Adrenal gland (tissue), 12 donors: ENCODE data around the gene ZSWIM8. TPM values are rescaled to one million over a fixed set of nuclear protein-coding genes. Genes with fewer than 3 reads are reported as not detected.

Experiments used
- DNase-seq, 7 donors: peaks; one replicate each; pipeline ENCODE4 v3.0.0-alpha.2; 2019 to 2020
- H3K27ac ChIP-seq, 5 donors: fragments of 200-600 bp; sonication (generic) in 4 of 5; 1 replicate in 3 of 5; 2 replicates in 2 of 5; pipeline versions ENCODE4 v1.5.1 to v1.8.0; 2016 to 2020; ENCODE audit warnings: mild to moderate bottlenecking in 1 of 5
- H3K27me3 ChIP-seq: fragments of 200-600 bp; 2 replicates; pipeline ENCODE4 v1.8.0; 2021
- H3K36me3 ChIP-seq, 2 donors: fragments of 200-600 bp; replicated peaks in 1 of 2; 1 replicate in 1 of 2; 2 replicates in 1 of 2; pipeline versions ENCODE4 v1.5.1 to v1.8.0; 2018 to 2022
- H3K4me1 ChIP-seq, 2 donors: fragments of 200-600 bp; replicated peaks in 1 of 2; 1 replicate in 1 of 2; 2 replicates in 1 of 2; pipeline versions ENCODE4 v1.5.1 to v1.8.0; 2018 to 2021
- H3K4me3 ChIP-seq, 4 donors: fragments of 200-600 bp; sonication (generic) in 3 of 4; one replicate each; pipeline ENCODE4 v1.5.1; 2016 to 2018
- H3K9me3 ChIP-seq, 3 donors: fragments of 200-600 bp; sonication (generic) in 1 of 3; replicated peaks in 1 of 3; 1 replicate in 2 of 3; 2 replicates in 1 of 3; pipeline versions ENCODE4 v1.5.1 to v1.8.0; 2016 to 2021
- POLR2A ChIP-seq, 2 donors: fragments of 450-650 bp; IDR thresholded peaks; one replicate each; pipeline ENCODE4 v1.6.1; 2017; ENCODE audit warnings: antibody characterized with exemption in 2 of 2, mild to moderate bottlenecking in 2 of 2, moderate library complexity in 1 of 2
- WGBS, 4 donors: extraction: QIAGEN DNeasy Blood & Tissue Kit in 2 of 4; methylation state at CpG; one replicate each; pipeline versions ENCODE4 v1.1.5 to v1.1.7; 2013 to 2017; 5-methylcytosine and 5-hydroxymethylcytosine counted together
- intact Hi-C, 2 donors: fragments of 100-400 bp; cut with DNase I; formaldehyde crosslinking; loops; one replicate each; pipeline versions ENCODE4 v1.14.1 to v1.15.0; 2022 to 2023
- polyA plus RNA-seq, 3 donors: library from polyadenylated mRNA; stranded (reverse); fragments of 200-250 nt in 2 of 3; fragments of 350-450 nt in 1 of 3; fragmentation: Illumina TruSeq in 1 of 3; extraction: RNeasy Lipid Tissue Mini Kit (QIAGEN cat#74804) in 1 of 3; gene quantifications; one replicate each; pipeline ENCODE4 v1.2.3, GENCODE V29; 2013 to 2014
- total RNA-seq, 9 donors: library from RNA; depleted of rRNA in 4 of 9; stranded (reverse); fragments of >200 nt in 4 of 9; fragments of 120-200 nt in 1 of 9; fragmentation: NEBNext Ultra II Directional in 1 of 9; extraction: Animal tissue kit (Norgen Biotek cat#: 25700) in 1 of 9; gene quantifications; one replicate each; pipeline versions ENCODE4 v1.1.0 to v1.2.4, GENCODE V29; 2013 to 2023
- TF ChIP-seq, protein P1 (sequence below), 6 experiments: fragments of 450-650 bp in 4 of 6; fragments of 200-600 bp in 2 of 6; sonication (generic) in 1 of 6; IDR thresholded peaks; 1 replicate in 5 of 6; 2 replicates in 1 of 6; pipeline versions ENCODE4 v1.5.1 to v1.8.0; 2016 to 2021; ENCODE audit warnings: antibody characterized with exemption in 6 of 6, mild to moderate bottlenecking in 2 of 6, moderate library complexity in 1 of 6
- donor health status: healthy with polysubstance abuse.
- donor health status: Bipolar disorder and iron deficiency.
- donor health status: DM: yes; HTN: yes; CAD: no.
- donor health status: DM: no; HTN: no; CAD: no.
- donor health status: DM: no; HTN: no; CAD: no.
- donor health status: DM: yes; HTN: yes; CAD: no.

The ZSWIM8 gene
- total and polyA plus RNA-seq, 12 donors = 55.7 to 714 (median 114) TPM

DNA sequence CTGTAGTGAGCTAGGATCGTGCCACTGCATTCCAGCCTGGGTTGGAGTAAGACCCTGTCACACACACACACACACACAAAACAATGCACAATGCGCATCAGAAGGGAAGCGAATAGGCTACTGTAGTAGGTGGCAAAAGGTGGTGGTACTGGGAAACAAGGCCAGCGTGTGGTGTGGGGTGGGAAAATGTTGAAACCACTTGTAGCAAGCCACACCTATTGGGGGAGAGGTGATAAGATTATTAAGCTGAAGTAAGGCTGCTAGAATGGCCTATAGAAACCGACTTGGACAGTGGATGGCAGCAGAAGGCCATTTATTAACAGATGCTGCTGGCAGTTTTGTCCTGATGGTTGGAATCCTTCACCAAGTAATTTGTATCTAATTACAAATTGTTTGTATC, 10.8 kb upstream of the ZSWIM8 start:
- no peak for DNase-seq
- H3K27ac ChIP-seq = no peak overlapping the region
- TF ChIP-seq, protein P1, sequence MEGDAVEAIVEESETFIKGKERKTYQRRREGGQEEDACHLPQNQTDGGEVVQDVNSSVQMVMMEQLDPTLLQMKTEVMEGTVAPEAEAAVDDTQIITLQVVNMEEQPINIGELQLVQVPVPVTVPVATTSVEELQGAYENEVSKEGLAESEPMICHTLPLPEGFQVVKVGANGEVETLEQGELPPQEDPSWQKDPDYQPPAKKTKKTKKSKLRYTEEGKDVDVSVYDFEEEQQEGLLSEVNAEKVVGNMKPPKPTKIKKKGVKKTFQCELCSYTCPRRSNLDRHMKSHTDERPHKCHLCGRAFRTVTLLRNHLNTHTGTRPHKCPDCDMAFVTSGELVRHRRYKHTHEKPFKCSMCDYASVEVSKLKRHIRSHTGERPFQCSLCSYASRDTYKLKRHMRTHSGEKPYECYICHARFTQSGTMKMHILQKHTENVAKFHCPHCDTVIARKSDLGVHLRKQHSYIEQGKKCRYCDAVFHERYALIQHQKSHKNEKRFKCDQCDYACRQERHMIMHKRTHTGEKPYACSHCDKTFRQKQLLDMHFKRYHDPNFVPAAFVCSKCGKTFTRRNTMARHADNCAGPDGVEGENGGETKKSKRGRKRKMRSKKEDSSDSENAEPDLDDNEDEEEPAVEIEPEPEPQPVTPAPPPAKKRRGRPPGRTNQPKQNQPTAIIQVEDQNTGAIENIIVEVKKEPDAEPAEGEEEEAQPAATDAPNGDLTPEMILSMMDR (IDR thresholded peaks at IDR 0.05) = no peak
- TF ChIP-seq POLR2A (IDR thresholded peaks at IDR 0.05) = no peak
- no peaks in the 10 kb centered on the region for H3K9me3 ChIP-seq
- peaks cover 15 to 37% of the 10 kb centered on the region in 2 donors for H3K4me1 ChIP-seq
- H3K27me3 ChIP-seq = no peaks in the 10 kb centered on the region
- intact Hi-C loops = no loop called here
- 32 to 41% (median 35%) methylated on average over 5 of the region's 5 CpGs for WGBS, 4 donors
- no peak overlapping the region for H3K4me3 ChIP-seq
- peaks cover 0 to 50% of the 10 kb centered on the region in 2 donors for H3K36me3 ChIP-seq

DNA sequence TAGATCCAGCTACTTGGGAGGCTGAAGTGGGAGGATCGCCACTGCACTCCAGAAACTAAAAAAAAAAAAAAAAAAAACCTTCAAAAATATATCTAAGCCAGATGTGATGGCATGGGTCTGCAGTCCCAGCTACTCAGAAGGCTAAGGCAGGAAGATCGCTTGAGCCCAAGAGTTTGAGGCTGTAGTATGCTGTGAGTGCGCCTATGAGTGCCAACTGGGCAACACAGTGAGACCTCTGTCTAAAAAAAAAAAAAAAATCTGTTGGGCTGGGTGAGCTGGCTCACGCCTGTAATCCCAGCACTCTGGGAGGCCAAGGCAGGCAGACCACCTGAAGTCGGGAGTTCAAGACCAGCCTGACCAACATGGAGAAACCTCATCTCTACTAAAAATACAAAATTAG, 6.4 kb upstream of the ZSWIM8 start:
- H3K4me1 ChIP-seq = peaks cover 9 to 42% of the 10 kb centered on the region in 2 donors
- no peak for DNase-seq
- no peaks in the 10 kb centered on the region for H3K27me3 ChIP-seq
- no peak for TF ChIP-seq POLR2A (IDR thresholded peaks at IDR 0.05)
- TF ChIP-seq, protein P1 (IDR thresholded peaks at IDR 0.05) = no peak
- intact Hi-C loops = no loop called here
- WGBS, 4 donors = 91 to 99% (median 93%) methylated on average over 5 of the region's 5 CpGs
- no peak overlapping the region for H3K27ac ChIP-seq
- no peaks in the 10 kb centered on the region for H3K9me3 ChIP-seq
- peaks cover 0 to 36% of the 10 kb centered on the region in 2 donors for H3K36me3 ChIP-seq
- H3K4me3 ChIP-seq = no peak overlapping the region

DNA sequence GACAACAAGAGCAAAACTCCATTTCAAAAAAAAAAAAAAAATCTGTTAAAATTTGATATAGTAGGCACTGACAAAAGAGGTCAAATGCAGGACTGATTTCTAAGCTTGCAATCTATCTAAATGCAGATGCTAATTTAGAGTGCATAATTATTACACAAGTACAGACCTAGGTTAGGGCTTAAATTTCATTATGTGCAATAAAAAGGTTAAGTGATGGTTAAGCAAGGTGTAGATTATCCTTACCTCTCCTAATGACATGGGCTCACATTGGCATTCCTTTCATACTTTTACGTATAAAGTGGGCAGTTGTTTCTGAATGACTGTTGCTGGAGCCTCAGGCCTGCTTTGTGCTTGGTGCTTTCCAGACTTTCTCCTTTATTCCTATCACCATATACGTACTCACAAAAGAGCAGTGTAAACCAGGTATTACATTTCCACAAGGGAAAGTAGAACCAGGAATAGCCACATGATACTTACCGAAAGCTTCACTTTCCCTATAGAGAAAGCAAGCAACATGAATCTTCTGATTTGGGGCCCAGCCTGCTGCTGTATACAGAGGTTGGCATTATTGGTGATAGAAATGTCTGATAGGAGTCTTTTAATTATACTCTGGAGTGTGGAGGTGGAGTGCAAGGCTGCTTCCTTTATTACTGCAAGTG, 5.7 kb upstream of the ZSWIM8 start:
- no peak overlapping the region for H3K4me3 ChIP-seq
- DNase-seq = no peak
- H3K27ac ChIP-seq = no peak overlapping the region
- no peaks in the 10 kb centered on the region for H3K9me3 ChIP-seq
- no peaks in the 10 kb centered on the region for H3K27me3 ChIP-seq
- 87 to 93% (median 90%) methylated on average over 3 of the region's 3 CpGs for WGBS, 4 donors
- TF ChIP-seq, protein P1 (IDR thresholded peaks at IDR 0.05) = no peak
- H3K36me3 ChIP-seq = peaks cover 0 to 36% of the 10 kb centered on the region in 2 donors
- intact Hi-C loops = no loop called here
- H3K4me1 ChIP-seq = peaks cover 7 to 38% of the 10 kb centered on the region in 2 donors

DNA sequence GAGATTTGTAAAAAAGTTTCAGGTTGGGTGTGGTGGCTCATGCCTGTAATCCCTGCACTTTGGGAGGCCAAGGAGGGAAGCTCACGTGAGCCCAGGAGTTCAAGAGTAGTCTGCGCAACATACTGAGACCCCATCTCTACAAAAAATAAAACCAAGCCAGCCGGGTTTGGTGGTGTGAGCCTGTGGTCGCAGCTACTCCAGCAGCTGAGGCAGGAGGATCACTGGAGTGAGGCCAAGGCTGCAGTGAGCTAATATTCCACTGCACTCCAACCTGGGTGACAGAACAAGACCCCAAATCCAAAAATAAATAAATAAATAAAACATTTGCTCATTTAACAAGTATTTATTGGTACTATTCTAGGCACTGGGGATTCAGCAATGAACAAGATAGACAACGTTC, 5.1 kb upstream of the ZSWIM8 start:
- H3K27ac ChIP-seq = no peak overlapping the region
- no peak for DNase-seq
- no peaks in the 10 kb centered on the region for H3K27me3 ChIP-seq
- no peak for TF ChIP-seq POLR2A (IDR thresholded peaks at IDR 0.05)
- TF ChIP-seq, protein P1 (IDR thresholded peaks at IDR 0.05) = no peak
- intact Hi-C loops = no loop called here
- 69 to 81% (median 78%) methylated on average over 5 of the region's 5 CpGs for WGBS, 4 donors
- peaks cover 7 to 35% of the 10 kb centered on the region in 2 donors for H3K4me1 ChIP-seq
- H3K4me3 ChIP-seq = no peak overlapping the region
- no peaks in the 10 kb centered on the region for H3K9me3 ChIP-seq
- peaks cover 0 to 33% of the 10 kb centered on the region in 2 donors for H3K36me3 ChIP-seq
